ENCODE measurements around the gene P2RX6.

P2RX6 gene

GRCh38 chr22:21015466-21016006, 571 bp downstream of the P2RX6 start:
- Mint-ChIP-seq H3K4me1 (peaks cover 75% of the 10 kb centered on the region), H3K27ac (peak overlapping the region; percentile 100), H3K4me3 (peak overlapping the region; percentile 90)

GRCh38 chr22:21016644-21017420, 1.9 kb downstream of the P2RX6 start:
- peak overlapping the region; percentile 67 for H3K4me3 Mint-ChIP-seq
- DNase-seq = no peak
- peak overlapping the region; percentile 80 for H3K27ac Mint-ChIP-seq
- peaks cover 4% of the 10 kb centered on the region for H3K9me3 Mint-ChIP-seq
- peaks cover 77% of the 10 kb centered on the region for H3K4me1 Mint-ChIP-seq
- no peak for TF ChIP-seq CTCF (IDR thresholded peaks at IDR 0.05)
- peaks cover 11% of the 10 kb centered on the region for H3K27me3 Mint-ChIP-seq (ENCODE audit: low read depth, poor library complexity)
- H3K36me3 Mint-ChIP-seq (ENCODE audit: low read depth) = no peaks in the 10 kb centered on the region

More at GRCh38 chr22:21015466-21016006, 571 bp downstream of the P2RX6 start:
- Mint-ChIP-seq H3K36me3 (ENCODE audit: low read depth) (no peaks in the 10 kb centered on the region), H3K9me3 (peaks cover 4% of the 10 kb centered on the region), H3K27me3 (ENCODE audit: low read depth, poor library complexity) (peaks cover 11% of the 10 kb centered on the region)
- no peak for TF ChIP-seq CTCF (IDR thresholded peaks at IDR 0.05)
- no peak for DNase-seq

DNA sequence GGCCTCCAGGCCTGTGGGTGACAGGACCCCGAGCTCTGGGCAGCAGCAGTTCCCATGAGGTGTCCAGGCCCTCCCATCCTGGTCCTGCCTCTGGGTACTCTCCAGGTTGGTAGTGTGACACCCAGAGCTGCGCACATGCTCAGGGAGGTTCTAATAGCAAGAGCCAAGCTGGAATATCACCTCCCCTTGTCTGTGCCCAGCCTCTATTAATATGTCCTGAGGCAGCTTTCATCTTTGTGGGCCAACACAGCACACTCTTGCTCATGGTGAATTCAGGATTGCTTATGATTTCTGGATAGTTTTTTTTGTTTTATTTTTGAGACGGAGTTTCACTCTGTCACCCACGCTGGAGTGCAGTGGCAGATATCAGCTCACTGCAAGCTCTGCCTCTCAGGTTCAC, 3.3 kb downstream of the P2RX6 start:
- H3K9me3 Mint-ChIP-seq = peaks cover 4% of the 10 kb centered on the region
- H3K27ac Mint-ChIP-seq = peak overlapping the region; percentile 39
- TF ChIP-seq CTCF (IDR thresholded peaks at IDR 0.05) = no peak
- H3K4me1 Mint-ChIP-seq = peaks cover 62% of the 10 kb centered on the region
- no peak for DNase-seq
- H3K36me3 Mint-ChIP-seq (ENCODE audit: low read depth) = no peaks in the 10 kb centered on the region
- peaks cover 11% of the 10 kb centered on the region for H3K27me3 Mint-ChIP-seq (ENCODE audit: low read depth, poor library complexity)
- H3K4me3 Mint-ChIP-seq = no peak overlapping the region

- Mint-ChIP-seq H3K27me3 (ENCODE audit: low read depth, poor library complexity) (peaks cover 11% of the 10 kb centered on the region), H3K36me3 (ENCODE audit: low read depth) (no peaks in the 10 kb centered on the region), H3K4me1 (peaks cover 41% of the 10 kb centered on the region), H3K4me3 (no peak overlapping the region), H3K9me3 (peaks cover 4% of the 10 kb centered on the region), H3K27ac (no peak overlapping the region)
- TF ChIP-seq CTCF (IDR thresholded peaks at IDR 0.05) = peak; percentile 15
- no peak for DNase-seq
These were observed 6.0 kb downstream of the P2RX6 start for GRCh38 chr22:21020802-21021429.

DNA sequence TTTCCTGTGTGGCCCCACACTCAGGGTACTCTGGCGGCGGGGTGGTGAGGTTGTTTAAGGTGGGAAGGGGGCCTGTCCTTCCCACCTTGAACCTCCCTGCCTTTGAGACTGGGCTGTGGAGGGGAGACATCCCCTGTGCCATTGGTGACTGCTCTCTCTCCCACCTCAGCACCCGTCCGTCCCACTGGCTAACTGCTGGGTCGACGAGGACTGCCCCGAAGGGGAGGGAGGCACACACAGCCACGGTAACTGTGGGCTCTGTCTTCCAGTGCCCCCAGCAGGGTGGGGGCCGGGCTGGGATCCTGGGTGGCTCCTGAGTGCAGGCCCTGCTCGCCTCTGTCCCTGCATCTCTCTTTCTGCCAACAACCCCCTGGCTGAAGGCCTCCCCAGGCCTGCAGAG, 7.5 kb downstream of the P2RX6 start:
- H3K9me3 Mint-ChIP-seq = peaks cover 4% of the 10 kb centered on the region
- no peak for TF ChIP-seq CTCF (IDR thresholded peaks at IDR 0.05)
- H3K27me3 Mint-ChIP-seq (ENCODE audit: low read depth, poor library complexity) = peaks cover 6% of the 10 kb centered on the region
- no peak overlapping the region for H3K4me3 Mint-ChIP-seq
- H3K27ac Mint-ChIP-seq = no peak overlapping the region
- no peaks in the 10 kb centered on the region for H3K36me3 Mint-ChIP-seq (ENCODE audit: low read depth)
- H3K4me1 Mint-ChIP-seq = peaks cover 26% of the 10 kb centered on the region
- DNase-seq = no peak

Data from nephron progenitor cell (in vitro differentiated cells).